ENCODE data around the gene PRELID2.
"Not testable (repeated sequence)": the region's sequence is repeated elsewhere in the genome, so short reads cannot be mapped to it uniquely, and the experiment has no call there.

PRELID2 gene

DNA sequence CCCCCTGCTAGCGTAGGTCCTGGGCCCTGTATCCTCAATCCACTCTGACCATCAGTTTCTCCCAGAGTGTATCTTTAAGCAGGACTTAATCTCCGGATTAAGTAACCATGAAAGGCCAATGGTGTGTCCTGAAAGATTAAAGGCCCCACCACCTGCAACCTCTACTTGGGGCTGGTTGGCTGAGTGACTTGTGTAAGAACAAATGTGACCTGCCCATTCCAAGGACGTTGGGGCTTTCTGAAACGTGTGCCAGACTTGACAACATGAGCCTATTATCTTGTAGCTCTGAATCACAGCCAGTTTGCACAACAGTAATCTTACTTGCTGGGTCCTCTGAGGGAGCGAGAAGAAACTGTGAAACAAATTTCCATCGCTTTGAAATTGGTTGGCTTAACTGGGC lies 3.1 kb upstream of the PRELID2 start:
- no peak for DNase-seq

DNA sequence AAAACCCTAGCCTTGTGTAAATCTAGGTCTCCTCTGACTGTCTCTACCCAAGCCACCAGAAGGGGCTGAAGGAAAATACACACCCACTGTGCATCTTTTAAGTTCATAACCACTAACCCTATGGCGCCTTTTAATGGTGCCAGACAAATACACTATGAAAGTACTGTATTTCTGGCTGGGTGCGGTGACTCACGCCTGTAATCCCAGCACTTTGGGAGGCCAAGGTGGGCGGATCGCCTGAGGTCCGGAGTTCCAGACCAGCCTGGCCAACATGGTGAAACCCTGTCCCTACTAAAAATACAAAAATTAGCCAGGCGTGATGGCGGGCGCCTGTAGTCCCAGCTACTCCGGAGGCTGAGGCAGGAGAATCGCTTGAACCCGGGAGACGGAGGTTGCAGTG lies 1.1 kb upstream of the PRELID2 start:
- not testable (repeated sequence) for DNase-seq

DNA sequence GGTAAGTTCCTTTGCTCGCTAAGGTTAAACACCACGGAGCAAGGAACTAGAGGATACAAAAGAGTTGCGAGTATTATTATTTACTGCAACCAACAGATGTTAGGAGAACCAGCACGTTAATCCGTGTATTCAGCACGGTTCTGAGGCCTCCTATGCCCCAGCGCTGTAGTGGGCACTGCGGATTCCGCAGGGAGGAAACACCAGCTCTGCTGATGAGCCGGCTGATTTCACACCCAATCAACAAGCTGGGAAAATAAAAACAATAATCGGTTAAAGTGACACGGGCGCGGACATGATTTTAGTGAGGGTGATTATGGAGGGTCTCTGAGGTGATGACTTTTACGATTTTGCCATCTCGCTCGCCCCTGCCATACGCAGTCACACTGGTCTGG lies 702 bp upstream of the PRELID2 start:
- DNase-seq, result no peak

DNA sequence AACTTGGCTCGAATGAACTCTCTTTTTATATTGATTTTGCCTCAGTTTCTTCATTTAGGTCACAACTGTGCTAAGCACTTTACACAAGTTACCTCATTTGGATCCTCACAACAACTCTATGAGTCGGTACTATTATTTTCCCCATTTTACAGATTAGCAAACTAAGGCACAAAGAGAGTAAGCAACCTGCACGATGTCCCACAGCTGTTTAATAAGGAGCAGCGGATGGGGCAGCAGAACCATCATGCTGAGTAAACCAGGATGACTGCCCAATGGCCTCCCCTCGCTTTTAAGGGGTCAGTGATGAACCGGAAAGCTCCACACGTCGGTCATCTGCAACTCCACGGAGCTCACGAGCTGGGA lies 607 bp downstream of the PRELID2 start:
- DNase-seq, result no peak

DNA sequence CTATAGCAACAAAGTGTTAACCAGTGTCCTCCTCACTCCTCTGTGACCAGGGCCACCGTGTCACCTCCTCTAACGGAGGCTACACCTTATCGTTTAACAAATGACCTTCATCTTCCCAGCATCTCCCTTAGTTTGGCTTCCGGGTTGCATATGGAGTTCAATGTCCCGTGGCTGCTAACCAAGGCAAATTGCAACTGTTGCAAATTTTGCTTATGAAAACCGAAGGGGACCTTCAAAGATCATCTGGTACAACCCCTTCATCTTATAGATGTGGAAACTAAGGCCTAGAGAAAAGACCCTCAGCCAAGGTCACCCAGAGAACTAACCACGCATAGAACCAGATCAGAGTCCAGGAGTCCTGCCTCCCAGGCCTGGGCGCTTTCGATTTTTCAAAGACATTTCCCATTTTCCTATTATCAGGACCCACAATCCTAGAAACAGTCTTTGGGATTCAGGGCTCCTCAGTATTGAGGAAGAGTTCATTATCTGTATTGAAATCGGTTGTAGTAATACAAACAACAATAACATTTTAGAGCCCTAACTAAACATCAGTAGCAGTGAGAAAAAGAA lies 1.4 kb downstream of the PRELID2 start:
- DNase-seq, result no peak

DNA sequence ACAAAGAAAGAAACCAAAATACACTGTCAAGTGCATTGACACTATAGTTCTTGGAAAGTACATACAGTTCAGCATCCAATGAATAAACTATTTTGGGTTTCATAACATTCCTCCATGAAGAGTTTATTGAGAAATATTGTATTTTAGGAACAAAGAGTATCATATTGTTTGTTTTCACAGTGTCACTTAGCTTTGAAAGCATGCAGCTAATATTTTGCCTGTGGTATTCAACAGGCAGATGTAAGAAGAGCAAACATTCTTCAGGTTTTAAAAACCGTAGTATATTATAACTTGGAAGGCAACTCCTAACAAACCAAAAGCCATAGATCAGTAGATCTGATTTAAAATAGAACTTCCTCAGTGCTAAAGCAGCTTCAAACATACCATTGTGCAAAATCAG lies 4.5 kb downstream of the PRELID2 start:
- no peak for DNase-seq

DNA sequence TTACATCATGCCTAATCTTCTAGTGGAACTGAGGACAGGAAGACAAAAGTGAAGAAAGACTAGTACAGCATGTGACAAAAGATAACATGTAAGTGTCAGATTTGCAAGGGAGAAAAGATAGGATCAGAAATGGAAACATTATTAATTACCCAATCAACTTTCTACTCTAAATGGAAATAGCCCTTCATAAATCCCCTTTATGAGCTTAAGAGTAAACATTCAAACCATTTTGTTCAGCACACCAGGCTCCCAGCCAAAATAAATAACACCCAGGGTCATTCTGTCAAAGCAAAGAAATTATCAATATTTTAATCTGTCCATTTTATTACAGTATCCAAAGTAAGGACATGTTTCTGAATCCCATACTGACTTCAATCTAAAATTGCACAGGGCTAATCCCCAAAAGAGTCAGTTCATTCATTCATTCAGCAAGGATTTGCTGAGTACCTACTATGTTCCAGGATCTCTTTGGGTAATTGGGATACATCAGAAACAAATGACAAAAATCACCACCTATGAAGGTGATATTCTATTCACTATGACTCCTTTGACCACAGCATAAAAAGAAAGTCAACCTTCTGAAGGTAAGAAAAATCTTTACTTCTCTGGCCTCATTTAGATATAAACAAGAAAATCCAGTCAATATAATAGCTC lies 5.3 kb downstream of the PRELID2 start:
- no peak for DNase-seq

DNA sequence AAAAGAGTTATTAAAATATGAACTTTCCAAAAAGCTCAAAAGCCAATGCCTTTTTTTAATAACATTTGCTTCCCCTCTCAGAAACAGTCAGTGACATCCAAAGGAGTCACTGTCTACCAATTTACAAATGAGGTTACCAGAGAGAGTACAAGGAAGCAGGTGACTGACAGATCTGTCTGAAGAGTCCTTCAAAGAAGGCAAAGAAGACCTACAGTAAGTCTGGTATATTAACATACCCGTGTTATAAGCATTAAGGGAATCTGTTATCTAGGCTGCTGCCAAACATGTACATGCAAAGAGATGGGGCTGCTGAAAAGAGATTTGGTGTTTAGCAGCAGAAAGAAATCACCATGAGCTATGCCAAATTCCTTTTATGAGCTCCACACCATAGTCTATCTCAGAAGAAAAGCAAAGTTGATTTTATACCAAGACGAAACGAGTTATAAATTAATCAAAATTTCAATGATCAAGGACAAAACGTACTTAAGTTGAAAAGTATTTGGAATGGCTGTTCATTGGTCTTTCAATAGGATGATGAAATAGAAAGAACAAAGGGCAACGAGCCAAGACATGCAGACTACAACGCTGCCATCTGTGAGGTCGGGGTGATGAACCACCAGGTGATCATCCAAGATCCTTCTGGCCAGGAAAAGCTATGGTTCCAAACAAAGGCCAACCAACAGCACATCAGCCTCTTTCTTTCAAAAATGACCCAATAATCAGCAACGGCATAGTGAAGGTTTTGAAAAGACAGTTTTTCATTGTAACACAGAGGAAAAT lies 8.1 kb downstream of the PRELID2 start:
- DNase-seq, result no peak

DNA sequence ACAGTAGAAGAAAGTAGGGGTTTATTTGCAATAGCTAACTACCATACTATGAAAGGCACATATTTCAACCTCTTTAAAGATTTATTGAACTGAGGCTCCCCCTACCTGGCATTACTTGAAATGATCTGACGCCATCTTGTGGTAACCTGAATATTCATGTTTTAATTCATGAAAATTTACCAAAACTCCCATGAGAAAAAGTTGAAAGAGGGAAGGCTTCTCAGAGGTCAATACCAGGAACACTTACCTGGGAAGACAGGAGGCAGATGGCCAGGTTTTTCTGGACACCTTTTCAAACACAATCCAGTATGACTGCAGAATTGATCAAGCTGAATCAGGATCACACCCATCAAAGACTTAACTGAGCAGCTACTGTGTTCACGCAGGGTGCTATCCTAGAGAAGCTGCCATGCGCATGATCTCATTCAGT lies 9.4 kb downstream of the PRELID2 start:
- DNase-seq, result peak; percentile 41 to 78 (median 56)

DNA sequence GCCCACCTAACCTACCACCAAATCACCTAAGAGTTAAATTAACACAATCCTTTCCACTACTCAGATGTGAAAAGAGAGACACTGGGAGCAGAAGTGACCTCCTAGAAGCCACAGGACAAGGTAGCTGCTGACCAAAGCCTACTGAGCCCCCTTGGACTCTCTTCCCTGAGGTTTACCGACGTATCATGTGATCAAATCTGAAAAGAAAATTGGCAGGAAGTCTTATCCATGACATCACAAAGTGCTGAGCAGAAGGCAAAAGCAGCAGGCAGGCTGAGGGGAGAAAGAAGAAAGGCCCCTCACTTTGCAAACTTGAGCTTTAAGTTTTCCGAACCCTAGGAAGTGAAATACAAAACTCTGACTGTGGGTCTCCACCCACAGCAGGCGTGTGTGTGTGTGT lies 11.1 kb downstream of the PRELID2 start:
- DNase-seq, result no peak

DNA sequence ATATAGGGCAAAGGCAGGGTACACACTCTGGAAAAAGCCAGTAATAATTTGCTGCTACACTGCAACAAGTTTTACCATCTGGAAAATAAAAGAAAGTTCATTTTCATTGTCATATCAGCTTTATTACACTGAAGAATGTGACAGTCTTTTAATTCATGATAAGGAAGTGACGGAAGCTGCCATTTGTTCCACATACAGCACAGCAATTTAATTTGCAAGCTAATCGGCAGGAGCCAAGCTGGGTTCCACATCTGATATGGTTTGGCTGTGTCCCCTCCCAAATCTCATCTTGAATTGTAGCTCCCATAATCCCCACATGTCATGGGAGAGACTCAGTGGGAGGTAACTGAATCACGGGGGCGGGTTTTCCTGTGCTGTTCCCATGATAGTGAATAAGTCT lies 16.5 kb downstream of the PRELID2 start:
- DNase-seq, result peak in 1 of 4 experiments; percentile 12

DNA sequence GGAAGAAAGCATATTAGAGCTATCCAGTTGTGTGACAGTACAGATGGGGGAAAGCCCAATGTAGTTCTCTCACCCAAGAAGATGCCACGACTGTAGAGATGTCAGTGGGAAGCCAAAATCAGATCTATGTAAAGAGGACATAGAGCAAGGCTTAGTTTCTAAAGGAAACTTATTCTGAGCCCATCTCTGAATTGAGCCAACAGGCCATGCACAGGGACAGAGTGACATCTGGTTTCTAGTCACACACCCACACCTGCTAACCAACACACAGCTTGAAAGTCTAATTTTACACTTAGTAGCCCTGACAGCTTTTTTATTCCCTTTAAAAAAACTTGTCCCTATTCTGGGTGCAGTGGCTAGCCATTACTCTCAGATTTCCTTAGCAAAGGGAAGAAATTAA lies 22.3 kb downstream of the PRELID2 start:
- no peak for DNase-seq

DNA sequence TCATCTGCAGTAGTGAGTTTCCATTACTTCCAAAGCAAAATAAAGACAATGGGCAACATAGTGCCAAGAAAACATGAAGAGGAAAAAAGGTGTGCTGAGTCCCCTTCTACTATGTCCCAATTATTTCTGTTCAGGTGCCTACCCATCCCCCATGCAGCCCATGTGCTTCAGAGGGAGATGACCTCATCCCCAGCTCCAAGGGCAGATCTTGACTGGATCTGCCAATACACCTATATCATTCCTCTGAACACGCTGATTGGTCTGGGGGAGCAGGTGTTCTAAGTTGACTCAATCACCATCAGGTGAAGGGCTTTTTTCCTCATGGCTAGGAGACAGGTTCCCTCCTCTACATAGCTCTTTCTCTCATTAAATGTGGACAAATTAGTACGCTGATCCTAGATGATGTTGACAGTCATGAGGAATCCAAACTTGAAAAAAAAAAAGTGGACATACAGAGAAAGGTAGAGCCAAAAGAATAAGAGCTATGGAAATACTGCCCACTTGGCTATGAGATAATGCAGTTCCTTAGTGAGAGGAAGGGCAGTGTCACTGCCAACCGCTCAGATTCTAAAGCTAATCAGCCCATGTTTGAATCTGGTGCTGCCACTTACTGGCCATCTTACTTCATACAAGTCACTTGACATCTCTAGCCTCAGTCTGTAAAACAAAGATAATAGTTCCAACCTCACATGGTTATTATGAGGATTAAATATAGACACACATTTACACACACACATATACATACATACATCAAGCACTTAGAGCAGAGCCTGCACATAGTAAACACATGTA lies 23.1 kb downstream of the PRELID2 start:
- DNase-seq, result peak; percentile 17 to 46 (median 40)

DNA sequence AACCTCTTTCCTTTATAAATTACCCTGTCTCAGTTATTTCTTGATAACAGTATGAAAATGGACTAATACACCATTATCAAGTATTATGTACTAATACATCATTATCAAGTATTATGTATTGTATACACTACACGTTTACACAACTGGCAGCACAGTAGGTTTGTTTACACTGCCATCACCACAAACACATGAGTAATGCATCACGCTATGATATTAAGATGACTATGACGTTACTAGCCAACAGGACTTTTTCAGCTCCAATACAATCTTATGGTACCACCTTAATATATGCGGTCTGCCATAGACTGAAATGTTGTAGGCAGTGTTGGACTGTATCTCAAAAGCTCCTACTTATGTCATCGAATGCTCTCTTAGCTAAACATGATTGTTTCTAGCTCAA lies 28.2 kb downstream of the PRELID2 start:
- no peak for DNase-seq

DNA sequence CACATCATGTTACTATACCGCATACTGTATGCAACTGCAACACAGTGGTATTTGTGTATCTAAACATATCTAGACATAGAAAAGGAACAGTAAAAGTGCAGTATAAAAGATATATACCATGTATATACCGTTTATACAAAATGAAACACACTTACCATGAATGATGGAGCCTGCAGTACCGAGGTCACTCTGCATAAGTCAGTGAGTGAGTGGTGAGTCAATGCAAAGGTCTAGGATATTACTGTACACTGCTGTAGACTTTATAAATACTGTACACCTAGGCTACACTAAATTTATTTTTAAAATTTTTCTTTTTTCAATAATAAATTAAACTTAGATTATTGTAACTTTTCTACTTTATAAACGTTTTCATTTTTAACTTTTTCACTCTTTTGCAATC lies 29.3 kb downstream of the PRELID2 start:
- DNase-seq, result no peak

DNA sequence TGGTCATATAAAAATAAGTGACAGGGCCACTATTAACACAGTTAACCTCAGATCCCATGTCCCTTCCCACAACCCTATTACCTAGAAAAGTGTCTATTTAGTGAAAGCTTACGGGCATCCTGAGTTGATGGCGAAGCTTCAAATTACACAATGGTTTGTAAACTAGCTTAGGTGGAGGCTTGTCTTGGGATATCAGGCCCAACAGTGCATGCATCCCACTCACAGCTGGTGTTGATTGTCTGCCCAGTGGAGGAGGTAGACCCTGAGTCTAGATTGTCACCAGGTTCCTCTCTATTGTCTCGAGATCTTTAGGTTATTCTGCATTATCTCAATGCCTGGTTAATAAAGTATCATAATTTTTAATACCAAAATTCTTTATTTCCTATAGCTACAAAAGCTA lies 30.4 kb downstream of the PRELID2 start:
- no peak for DNase-seq

DNA sequence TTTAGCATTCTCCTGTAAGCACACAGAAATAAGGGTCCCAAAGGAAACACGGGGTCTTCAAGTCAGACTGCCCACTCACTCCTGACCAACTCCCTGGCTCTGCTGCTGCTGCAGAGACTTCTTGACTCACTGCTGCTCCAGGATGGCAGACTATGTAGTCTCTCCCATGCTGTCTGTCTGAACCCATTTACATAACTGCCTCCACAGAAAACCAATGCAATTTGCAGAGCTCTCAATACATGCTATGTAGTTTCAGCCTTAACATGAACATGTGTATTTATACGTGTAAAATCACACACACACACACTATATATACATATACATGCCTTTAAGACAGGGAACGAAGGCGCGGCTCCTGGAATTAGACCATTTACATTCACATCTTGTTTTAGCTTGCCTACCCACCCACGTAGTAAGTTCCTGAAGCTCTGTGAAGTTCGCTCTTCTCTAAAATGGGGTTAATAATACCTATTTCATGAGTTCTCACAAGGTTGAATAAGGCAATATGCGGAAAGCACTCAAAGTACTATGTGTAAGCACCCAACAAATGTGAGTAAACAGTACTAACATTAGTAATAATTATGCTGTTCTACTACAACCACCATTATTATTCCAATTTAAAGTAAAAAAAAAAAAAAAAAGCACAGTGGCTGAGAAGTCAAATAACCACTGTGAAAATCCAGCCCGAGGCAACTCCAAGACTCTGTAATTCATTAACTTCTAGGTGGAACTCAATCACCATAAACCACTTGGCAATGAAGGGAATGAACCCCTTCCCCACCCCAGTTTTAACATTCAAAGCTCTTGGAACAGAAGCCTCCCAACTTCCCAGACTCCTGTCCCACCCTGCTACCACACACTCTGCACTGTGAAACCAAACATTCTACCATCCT lies 31.8 kb downstream of the PRELID2 start:
- no peak for DNase-seq

DNA sequence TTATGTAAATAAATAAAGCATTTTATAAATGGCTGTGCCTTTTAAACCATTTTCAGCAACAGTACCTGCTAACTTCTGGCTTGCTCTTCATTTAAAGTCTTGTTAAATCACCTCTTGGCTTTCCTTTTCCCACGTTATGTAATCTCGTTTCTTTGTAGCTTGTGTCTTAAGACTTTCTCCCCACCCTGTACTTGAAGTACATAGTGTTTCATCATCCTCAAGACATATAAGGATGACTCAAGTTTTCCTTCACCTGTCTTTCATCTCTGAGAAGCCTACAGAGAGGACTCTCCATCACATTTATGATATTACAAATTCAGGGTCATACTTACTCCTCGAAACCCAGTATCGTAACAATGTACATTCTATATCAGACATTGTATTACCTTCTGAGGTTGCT lies 33.9 kb downstream of the PRELID2 start:
- no peak for DNase-seq

DNA sequence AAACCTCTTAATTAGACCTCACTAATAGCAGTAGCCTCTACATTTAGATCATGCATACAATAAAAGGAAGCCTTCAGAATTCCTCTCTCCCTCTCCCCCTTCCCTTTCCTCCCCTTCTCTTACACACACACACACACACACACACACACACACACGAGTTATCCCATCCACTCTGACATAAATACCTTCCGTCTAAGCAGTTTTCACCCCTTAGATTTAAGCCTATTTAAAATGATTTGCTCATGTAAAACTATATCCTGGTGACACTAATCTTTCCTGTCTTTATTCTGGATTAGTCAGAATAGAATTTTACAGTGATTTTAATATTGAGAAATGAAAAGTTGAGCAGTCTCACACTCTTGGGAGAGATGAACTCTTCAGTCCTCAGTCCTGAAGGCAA lies 35.0 kb downstream of the PRELID2 start:
- DNase-seq, result no peak

DNA sequence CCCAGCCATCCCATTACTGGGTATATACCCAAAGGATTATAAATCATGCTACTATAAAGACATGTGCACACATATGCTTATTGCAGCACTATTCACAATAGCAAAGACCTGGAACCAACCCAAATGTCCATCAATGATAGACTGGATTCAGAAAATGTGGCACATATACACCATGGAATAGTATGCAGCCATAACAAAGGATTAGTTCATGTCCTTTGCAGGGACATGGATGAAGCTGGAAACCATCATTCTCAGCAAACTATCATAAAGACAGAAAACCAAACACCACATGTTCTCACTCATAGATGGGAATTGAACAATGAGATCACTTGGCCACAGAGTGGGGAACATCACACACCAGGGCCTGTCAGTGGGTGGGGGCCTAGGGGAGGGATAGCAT lies 36.6 kb downstream of the PRELID2 start:
- DNase-seq, result not testable (repeated sequence)

DNA sequence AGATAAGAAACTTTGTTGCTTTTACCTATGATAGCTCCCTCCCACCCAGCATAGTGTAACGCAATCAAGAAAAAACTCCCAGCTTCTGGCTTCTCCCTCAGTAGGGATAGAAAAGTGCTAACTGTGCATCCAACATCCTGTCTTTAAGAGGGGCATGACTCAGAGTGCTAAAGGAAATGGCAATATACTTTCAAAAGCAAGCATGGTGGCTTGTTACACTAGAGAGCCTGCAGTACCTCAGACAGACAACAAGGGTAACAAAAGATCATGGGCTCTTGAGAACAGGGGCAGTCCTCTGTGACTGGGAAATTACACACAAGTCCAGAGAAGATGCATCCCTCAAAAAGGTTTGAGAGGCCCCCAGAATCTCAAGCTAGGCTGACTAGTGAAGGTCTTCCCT lies 37.8 kb downstream of the PRELID2 start:
- DNase-seq, result peak; percentile 13 to 55 (median 35)

DNA sequence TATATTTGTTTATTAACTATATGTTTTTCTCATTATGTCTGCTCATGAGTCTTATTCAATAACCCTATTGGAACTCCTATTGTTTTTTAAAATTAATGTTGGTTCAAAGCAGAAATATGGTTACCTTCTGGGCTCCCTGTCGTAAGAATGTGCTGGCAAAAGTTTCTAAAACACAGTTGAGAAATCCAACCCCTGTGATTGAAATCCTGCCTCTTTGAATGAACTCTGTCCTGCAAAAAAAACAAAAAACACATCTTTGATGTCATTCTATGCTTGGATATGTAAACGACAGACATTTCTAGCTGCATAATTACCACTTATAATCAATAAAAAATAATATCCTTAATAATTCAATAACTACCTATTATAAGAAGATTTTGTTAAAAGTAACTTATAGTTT lies 38.8 kb downstream of the PRELID2 start:
- DNase-seq, result no peak
